Memory B cell (primary cell): ENCODE results near the gene NOX3.

Source experiments
- ATAC-seq: fragments of 150-1000 bp; cut with Tn5 transposase; 2 replicates; pipeline ENCODE4 v1.10.0; 2021; ENCODE audit warnings: low read depth, mild to moderate bottlenecking, moderate library complexity
- DNase-seq, 2 donors: peaks; one replicate each; pipeline ENCODE4 v3.0.0; 2022; ENCODE audit warnings: low spot score in 2 of 2
- H3K27ac Mint-ChIP-seq: one replicate; pipeline ENCODE4 v1.8.0; 2022; ENCODE audit warnings: mild to moderate bottlenecking, moderate library complexity, mixed read lengths
- H3K27me3 Mint-ChIP-seq: one replicate; pipeline ENCODE4 v1.8.0; 2022; ENCODE audit warnings: mixed read lengths
- H3K36me3 Mint-ChIP-seq: one replicate; pipeline ENCODE4 v1.8.0; 2022; ENCODE audit warnings: mild to moderate bottlenecking, mixed read lengths
- H3K4me1 Mint-ChIP-seq: one replicate; pipeline ENCODE4 v1.8.0; 2022; ENCODE audit warnings: mixed read lengths
- H3K4me3 Mint-ChIP-seq: one replicate; pipeline ENCODE4 v1.8.0; 2022; ENCODE audit warnings: mild to moderate bottlenecking, moderate library complexity, mixed read lengths
- H3K9me3 Mint-ChIP-seq: one replicate; pipeline ENCODE4 v1.8.0; 2022; ENCODE audit warnings: mixed read lengths

The NOX3 gene

GRCh38 chr6:155397172-155397705, 58.4 kb downstream of the NOX3 start:
- no peaks in the 10 kb centered on the region for H3K9me3 Mint-ChIP-seq
- DNase-seq (no peak), ATAC-seq (no peak)
- H3K36me3 Mint-ChIP-seq: no peaks in the 10 kb centered on the region
- H3K27me3 Mint-ChIP-seq: peaks cover 2% of the 10 kb centered on the region
- H3K4me3 Mint-ChIP-seq: no peak overlapping the region
- H3K4me1 Mint-ChIP-seq: no peaks in the 10 kb centered on the region
- H3K27ac Mint-ChIP-seq: no peak overlapping the region

- H3K27me3 Mint-ChIP-seq: peaks cover 2% of the 10 kb centered on the region
- H3K4me3 Mint-ChIP-seq: no peak overlapping the region
- no peak overlapping the region for H3K27ac Mint-ChIP-seq
- H3K36me3 Mint-ChIP-seq: no peaks in the 10 kb centered on the region
- no peaks in the 10 kb centered on the region for H3K4me1 Mint-ChIP-seq
- DNase-seq (no peak), ATAC-seq (no peak)
- no peaks in the 10 kb centered on the region for H3K9me3 Mint-ChIP-seq
These were observed 59.0 kb downstream of the NOX3 start for GRCh38 chr6:155396605-155397004.

GRCh38 chr6:155395339-155395738, 60.3 kb downstream of the NOX3 start:
- Mint-ChIP-seq H3K4me1 (no peaks in the 10 kb centered on the region), H3K9me3 (no peaks in the 10 kb centered on the region), H3K27ac (no peak overlapping the region), H3K4me3 (no peak overlapping the region), H3K27me3 (peaks cover 2% of the 10 kb centered on the region), H3K36me3 (no peaks in the 10 kb centered on the region)
- ATAC-seq (no peak), DNase-seq (no peak)

GRCh38 chr6:155389130-155389529, 66.5 kb downstream of the NOX3 start:
- H3K4me3 Mint-ChIP-seq: no peak overlapping the region
- H3K9me3 Mint-ChIP-seq: peaks cover 5% of the 10 kb centered on the region
- peaks cover 6% of the 10 kb centered on the region for H3K4me1 Mint-ChIP-seq
- ATAC-seq: no peak
- H3K27ac Mint-ChIP-seq: no peak overlapping the region
- peaks cover 3% of the 10 kb centered on the region for H3K27me3 Mint-ChIP-seq
- DNase-seq: no peak
- peaks cover 7% of the 10 kb centered on the region for H3K36me3 Mint-ChIP-seq

GRCh38 chr6:155388591-155388990, 67.0 kb downstream of the NOX3 start:
- DNase-seq (no peak), ATAC-seq (no peak)
- Mint-ChIP-seq H3K27ac (no peak overlapping the region), H3K9me3 (peaks cover 5% of the 10 kb centered on the region), H3K4me3 (no peak overlapping the region), H3K27me3 (peaks cover 3% of the 10 kb centered on the region), H3K36me3 (peaks cover 7% of the 10 kb centered on the region), H3K4me1 (peaks cover 6% of the 10 kb centered on the region)

GRCh38 chr6:155387481-155387880, 68.2 kb downstream of the NOX3 start:
- no peak overlapping the region for H3K27ac Mint-ChIP-seq
- H3K4me1 Mint-ChIP-seq: peaks cover 6% of the 10 kb centered on the region
- peaks cover 5% of the 10 kb centered on the region for H3K9me3 Mint-ChIP-seq
- peaks cover 7% of the 10 kb centered on the region for H3K36me3 Mint-ChIP-seq
- peaks cover 1% of the 10 kb centered on the region for H3K27me3 Mint-ChIP-seq
- H3K4me3 Mint-ChIP-seq: no peak overlapping the region
- no peak for ATAC-seq
- no peak for DNase-seq

- Mint-ChIP-seq H3K4me1 (peaks cover 5% of the 10 kb centered on the region), H3K27me3 (peaks cover 1% of the 10 kb centered on the region), H3K27ac (no peak overlapping the region), H3K36me3 (peaks cover 7% of the 10 kb centered on the region), H3K4me3 (no peak overlapping the region), H3K9me3 (peaks cover 4% of the 10 kb centered on the region)
- DNase-seq (no peak), ATAC-seq (no peak)
These were observed 71.2 kb downstream of the NOX3 start for GRCh38 chr6:155384321-155384952.

- Mint-ChIP-seq H3K9me3 (no peaks in the 10 kb centered on the region), H3K27me3 (peaks cover 1% of the 10 kb centered on the region), H3K27ac (no peak overlapping the region), H3K36me3 (peaks cover 2% of the 10 kb centered on the region), H3K4me1 (no peaks in the 10 kb centered on the region), H3K4me3 (no peak overlapping the region)
- ATAC-seq: no peak
- DNase-seq: no peak
These were observed 71.7 kb downstream of the NOX3 start for GRCh38 chr6:155383913-155384312.

GRCh38 chr6:155382338-155382685, 73.3 kb downstream of the NOX3 start:
- Mint-ChIP-seq H3K36me3 (peaks cover 2% of the 10 kb centered on the region), H3K4me3 (no peak overlapping the region), H3K4me1 (no peaks in the 10 kb centered on the region), H3K27me3 (peaks cover 1% of the 10 kb centered on the region), H3K27ac (no peak overlapping the region), H3K9me3 (no peaks in the 10 kb centered on the region)
- DNase-seq (no peak), ATAC-seq (no peak)

GRCh38 chr6:155381673-155382337, 73.8 kb downstream of the NOX3 start:
- peaks cover 1% of the 10 kb centered on the region for H3K27me3 Mint-ChIP-seq
- ATAC-seq (no peak), DNase-seq (no peak)
- H3K4me1 Mint-ChIP-seq: no peaks in the 10 kb centered on the region
- H3K27ac Mint-ChIP-seq: no peak overlapping the region
- no peaks in the 10 kb centered on the region for H3K9me3 Mint-ChIP-seq
- no peaks in the 10 kb centered on the region for H3K36me3 Mint-ChIP-seq
- no peak overlapping the region for H3K4me3 Mint-ChIP-seq

GRCh38 chr6:155380666-155381332, 74.8 kb downstream of the NOX3 start:
- Mint-ChIP-seq H3K4me1 (no peaks in the 10 kb centered on the region), H3K4me3 (no peak overlapping the region), H3K27me3 (peaks cover 1% of the 10 kb centered on the region), H3K9me3 (no peaks in the 10 kb centered on the region), H3K36me3 (no peaks in the 10 kb centered on the region), H3K27ac (no peak overlapping the region)
- ATAC-seq (no peak), DNase-seq (no peak)

- Mint-ChIP-seq H3K9me3 (no peaks in the 10 kb centered on the region), H3K27ac (no peak overlapping the region), H3K27me3 (no peaks in the 10 kb centered on the region), H3K4me1 (no peaks in the 10 kb centered on the region), H3K4me3 (no peak overlapping the region), H3K36me3 (no peaks in the 10 kb centered on the region)
- DNase-seq (no peak), ATAC-seq (no peak)
These were observed 76.9 kb downstream of the NOX3 start for GRCh38 chr6:155378724-155379123.

- Mint-ChIP-seq H3K27me3 (no peaks in the 10 kb centered on the region), H3K36me3 (no peaks in the 10 kb centered on the region), H3K9me3 (no peaks in the 10 kb centered on the region), H3K27ac (no peak overlapping the region), H3K4me1 (no peaks in the 10 kb centered on the region), H3K4me3 (no peak overlapping the region)
- DNase-seq: no peak
- ATAC-seq: no peak
These were observed 77.4 kb downstream of the NOX3 start for GRCh38 chr6:155378276-155378675.

GRCh38 chr6:155377061-155377460, 78.6 kb downstream of the NOX3 start:
- Mint-ChIP-seq H3K4me3 (no peak overlapping the region), H3K36me3 (no peaks in the 10 kb centered on the region), H3K27me3 (peaks cover 5% of the 10 kb centered on the region), H3K9me3 (no peaks in the 10 kb centered on the region), H3K27ac (no peak overlapping the region), H3K4me1 (no peaks in the 10 kb centered on the region)
- DNase-seq (no peak), ATAC-seq (no peak)
